Right cardiac atrium (tissue), 5 donors: ENCODE measurements around the gene MARK2. TPM values are rescaled to one million over a fixed set of nuclear protein-coding genes. Genes with fewer than 3 reads are reported as not detected.
A peak's percentile ranks its signal among the peaks of the same experiment; 100 is the strongest.

ENCODE experiments used
- ATAC-seq, 2 donors: fragments of 200-7000 bp; cut with Tn5 transposase; one replicate each; pipeline versions ENCODE4 v1.8.0 to v1.9.1; 2020; ENCODE audit warnings: moderate library complexity in 2 of 2, mild to moderate bottlenecking in 1 of 2
- DNase-seq, 3 donors: peaks; one replicate each; pipeline ENCODE4 v3.0.0-alpha.2; 2020
- H3K27ac ChIP-seq: one replicate; pipeline ENCODE4 v1.5.1; 2013; ENCODE audit warnings: mild to moderate bottlenecking, low read length, control low read depth, moderate library complexity
- H3K27me3 ChIP-seq: one replicate; pipeline ENCODE4 v1.6.1; 2013; ENCODE audit not compliant: control insufficient read depth, insufficient read depth
- H3K4me1 ChIP-seq: one replicate; pipeline ENCODE4 v1.6.1; 2013; ENCODE audit warnings: low read length; ENCODE audit not compliant: control insufficient read depth, insufficient read depth
- H3K4me3 ChIP-seq: one replicate; pipeline ENCODE4 v1.5.1; 2013; ENCODE audit warnings: low read length, control low read depth
- H3K9me3 ChIP-seq: one replicate; pipeline ENCODE4 v1.6.1; 2013; ENCODE audit warnings: low read length; ENCODE audit not compliant: control insufficient read depth
- WGBS: extraction: QIAGEN DNeasy Blood & Tissue Kit; methylation state at CpG from one replicate; pipeline ENCODE4 v1.1.7; 2013; 5-methylcytosine and 5-hydroxymethylcytosine counted together
- intact Hi-C, 4 donors: fragments of 100-400 bp; cut with DNase I; formaldehyde crosslinking; loops; one replicate each; pipeline versions ENCODE4 v1.11.0 to v1.14.0; 2022 to 2023
- polyA plus RNA-seq: library from polyadenylated mRNA; stranded (reverse); fragments of 200-250 nt; gene quantifications from one replicate; pipeline ENCODE4 v1.2.3, GENCODE V29; 2013
- total RNA-seq, 4 donors: library from RNA; stranded (reverse); fragmentation: NEBNext Ultra II Directional; extraction: Animal tissue kit (Norgen Biotek cat#: 25700); gene quantifications; one replicate each; pipeline ENCODE4 v1.2.1, GENCODE V29; 2021
- donor health status: healthy with polysubstance abuse.
- donor health status: DM: no; HTN: yes; CAD: no.
- donor health status: DM: no; HTN: no; CAD: no.
- donor health status: DM: no; HTN: yes; CAD: no; lungs with severe emphysema.
- donor health status: DM: yes; HTN: yes; CAD: no.

The MARK2 gene
- total and polyA plus RNA-seq, 5 donors, result 20.0 to 45.3 (median 40.6) TPM

DNA sequence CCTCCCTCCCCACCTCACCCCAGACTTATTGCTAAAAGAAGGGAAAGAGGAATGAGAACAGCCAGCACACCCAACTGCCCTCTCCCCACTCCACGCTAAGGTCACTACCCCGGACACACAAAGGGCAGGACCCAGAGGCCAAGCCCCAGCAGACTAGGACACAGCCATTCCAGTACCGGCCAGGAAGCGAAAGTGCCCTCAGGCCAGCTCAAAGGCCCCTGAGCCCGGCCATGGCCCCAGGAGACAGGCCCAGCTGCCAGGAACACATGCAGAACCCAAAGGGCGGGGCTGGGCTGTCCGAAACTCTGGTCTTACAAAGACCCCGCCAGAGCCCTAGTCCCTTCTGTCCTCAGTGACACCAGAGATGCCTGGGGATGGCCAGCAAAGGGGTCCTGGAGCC is 72.5 kb downstream of the MARK2 start:
- H3K4me3 ChIP-seq, result no peak overlapping the region
- no peaks in the 10 kb centered on the region for H3K9me3 ChIP-seq
- H3K27me3 ChIP-seq, result no peaks in the 10 kb centered on the region
- no peak overlapping the region for H3K27ac ChIP-seq
- intact Hi-C loops, result no loop called here
- WGBS, result 67% methylated on average over 8 of the region's 8 CpGs
- DNase-seq, result peak in 1 of 3 donors; percentile 60
- ATAC-seq, result no peak
- H3K4me1 ChIP-seq, result peaks cover 1% of the 10 kb centered on the region

DNA sequence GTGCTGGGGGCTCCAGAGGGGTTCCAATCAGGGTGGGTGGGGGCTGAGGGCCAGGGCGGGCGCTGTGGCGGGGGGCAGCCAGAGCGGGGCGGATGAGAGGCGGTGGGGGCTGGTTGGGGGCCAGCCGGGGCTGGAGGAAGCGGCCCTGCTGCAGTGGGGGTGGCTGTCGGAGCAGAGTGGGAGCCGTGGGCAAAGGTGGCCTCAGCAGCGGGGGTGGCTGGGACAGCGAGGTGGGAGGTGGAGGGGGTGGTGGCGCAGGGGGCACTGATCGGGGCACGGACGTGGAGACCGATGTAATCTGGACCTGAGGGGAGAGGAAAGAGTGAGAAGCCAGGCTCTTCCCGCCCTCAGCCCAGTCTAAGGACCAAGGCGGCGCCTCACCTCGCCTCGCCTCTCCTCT is 73.0 kb downstream of the MARK2 start:
- 89% methylated on average over 22 of the region's 22 CpGs for WGBS
- Histone ChIP-seq H3K4me3 (no peak overlapping the region), H3K9me3 (no peaks in the 10 kb centered on the region), H3K27me3 (no peaks in the 10 kb centered on the region), H3K4me1 (peaks cover 3% of the 10 kb centered on the region), H3K27ac (no peak overlapping the region)
- ATAC-seq, result no peak
- peak in 1 of 3 donors; percentile 66 for DNase-seq
- intact Hi-C loops, result no loop called here

DNA sequence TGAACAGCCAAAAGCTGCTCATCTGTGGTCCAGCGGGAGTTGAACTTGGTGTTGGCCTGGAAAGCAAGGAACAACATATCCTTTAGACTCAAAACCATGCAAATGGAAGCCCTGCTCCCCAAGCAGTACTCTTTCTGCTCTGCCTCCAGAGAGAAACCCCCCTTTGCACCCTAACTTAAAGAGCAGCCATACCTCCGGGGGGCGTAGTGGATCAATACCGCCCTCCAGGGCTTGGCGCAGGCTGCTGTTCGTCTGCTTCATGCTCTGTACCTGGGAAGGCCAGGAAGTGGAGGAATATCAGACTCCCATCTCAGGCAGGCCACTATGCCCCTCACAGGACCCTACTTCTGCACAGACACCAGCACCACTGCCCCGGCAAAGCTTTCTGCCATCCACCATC is 73.8 kb downstream of the MARK2 start:
- ATAC-seq (no peak), DNase-seq (no peak)
- Histone ChIP-seq H3K4me3 (no peak overlapping the region), H3K4me1 (peaks cover 5% of the 10 kb centered on the region), H3K27ac (no peak overlapping the region), H3K9me3 (no peaks in the 10 kb centered on the region), H3K27me3 (no peaks in the 10 kb centered on the region)
- intact Hi-C loops, result no loop called here
- WGBS, result 89% methylated on average over 7 of the region's 7 CpGs

DNA sequence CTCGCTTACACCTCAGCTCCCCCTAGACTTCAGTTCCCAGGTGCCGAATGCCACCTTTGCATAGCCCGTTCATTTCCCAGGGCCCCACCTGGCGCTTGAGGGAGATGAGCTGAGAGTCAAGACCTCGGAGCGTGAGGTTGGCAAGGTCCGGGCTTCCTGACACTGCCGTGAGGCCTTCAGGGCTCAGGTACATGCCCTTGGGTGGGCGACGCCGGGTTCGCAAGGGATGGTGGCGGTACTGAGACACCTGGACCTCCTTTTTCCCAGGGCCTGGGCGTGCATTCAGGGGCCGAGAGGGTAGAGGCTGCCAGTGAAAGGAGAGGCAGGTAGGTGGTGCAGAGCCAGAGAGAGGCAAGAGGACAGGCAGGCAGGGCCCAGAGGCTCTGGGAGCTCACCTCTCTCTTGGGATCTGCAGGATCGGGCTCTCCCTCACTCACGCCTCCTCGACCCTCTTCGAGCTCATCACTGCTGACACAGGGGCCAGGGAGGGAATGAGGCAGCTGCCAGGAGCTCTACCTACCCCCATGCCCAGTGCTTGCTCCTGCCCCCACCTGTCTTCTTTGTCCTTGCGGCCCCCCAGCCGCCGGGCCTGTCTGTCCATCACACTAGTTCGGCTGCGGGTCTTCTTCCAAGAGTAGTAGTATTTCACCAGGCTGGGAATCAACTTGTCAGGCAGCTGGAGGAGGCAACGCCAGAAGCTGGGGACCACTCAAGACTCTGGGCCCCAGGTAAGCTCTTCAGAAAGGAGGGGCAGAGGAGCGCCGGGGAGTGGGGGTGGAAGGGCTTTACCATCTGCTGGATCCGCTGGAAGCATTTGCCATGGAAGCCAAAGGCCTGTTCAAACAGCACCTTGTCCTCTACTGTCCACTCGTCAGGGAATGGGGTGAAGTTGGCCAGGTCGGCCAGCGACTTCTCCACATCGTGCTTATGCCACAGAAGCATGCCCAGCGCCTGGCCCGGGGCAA is 75.2 kb downstream of the MARK2 start:
- peaks cover 7% of the 10 kb centered on the region for H3K4me1 ChIP-seq
- H3K9me3 ChIP-seq, result no peaks in the 10 kb centered on the region
- intact Hi-C loops, result no loop called here
- 93% methylated on average over 34 of the region's 34 CpGs for WGBS
- no peak overlapping the region for H3K4me3 ChIP-seq
- no peaks in the 10 kb centered on the region for H3K27me3 ChIP-seq
- ATAC-seq (no peak), DNase-seq (no peak)
- no peak overlapping the region for H3K27ac ChIP-seq

DNA sequence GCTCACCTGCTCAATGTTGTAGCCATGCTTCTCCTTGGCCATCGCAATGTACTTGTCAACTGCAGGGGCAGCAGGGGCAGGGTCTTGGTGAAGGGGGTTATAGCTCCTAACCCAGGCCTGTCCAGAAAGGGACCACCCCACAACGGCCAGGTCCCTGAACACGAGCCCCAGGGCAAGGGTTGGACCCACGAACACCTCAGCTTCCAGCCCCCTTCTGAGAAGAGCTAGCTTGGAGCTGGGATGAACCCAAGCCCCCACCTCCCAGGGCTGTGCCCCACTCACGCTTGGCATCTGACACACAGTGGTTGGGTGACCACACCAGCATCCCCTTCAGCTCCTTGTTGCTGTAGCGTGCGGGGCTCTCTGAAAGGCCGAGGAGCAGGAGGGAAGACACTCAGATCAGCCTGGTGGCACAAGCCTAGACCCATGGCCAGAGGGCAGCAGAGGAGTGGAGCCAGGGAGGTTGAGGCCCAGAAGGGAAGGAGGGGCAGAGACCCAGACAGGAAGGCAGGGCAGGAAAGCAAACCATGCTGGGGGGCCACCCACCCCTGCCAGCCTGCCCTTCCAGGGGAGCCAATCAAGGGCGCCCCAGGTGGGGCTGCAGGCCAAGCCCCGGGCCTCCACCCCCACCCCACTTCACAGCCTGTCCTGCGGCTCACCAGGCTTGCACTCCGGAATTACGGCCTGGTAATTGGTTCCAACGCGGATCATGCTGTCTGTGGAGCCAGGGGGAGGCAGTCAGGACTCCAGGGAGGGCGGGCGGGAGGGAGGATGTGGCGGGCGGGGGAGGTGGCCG is 76.2 kb downstream of the MARK2 start:
- H3K4me1 ChIP-seq, result peaks cover 11% of the 10 kb centered on the region
- H3K4me3 ChIP-seq, result no peak overlapping the region
- no peaks in the 10 kb centered on the region for H3K9me3 ChIP-seq
- H3K27ac ChIP-seq, result no peak overlapping the region
- ATAC-seq (no peak), DNase-seq (no peak)
- no peaks in the 10 kb centered on the region for H3K27me3 ChIP-seq
- WGBS, result 50% methylated on average over 20 of the region's 20 CpGs
- intact Hi-C loops, result no loop called here

DNA sequence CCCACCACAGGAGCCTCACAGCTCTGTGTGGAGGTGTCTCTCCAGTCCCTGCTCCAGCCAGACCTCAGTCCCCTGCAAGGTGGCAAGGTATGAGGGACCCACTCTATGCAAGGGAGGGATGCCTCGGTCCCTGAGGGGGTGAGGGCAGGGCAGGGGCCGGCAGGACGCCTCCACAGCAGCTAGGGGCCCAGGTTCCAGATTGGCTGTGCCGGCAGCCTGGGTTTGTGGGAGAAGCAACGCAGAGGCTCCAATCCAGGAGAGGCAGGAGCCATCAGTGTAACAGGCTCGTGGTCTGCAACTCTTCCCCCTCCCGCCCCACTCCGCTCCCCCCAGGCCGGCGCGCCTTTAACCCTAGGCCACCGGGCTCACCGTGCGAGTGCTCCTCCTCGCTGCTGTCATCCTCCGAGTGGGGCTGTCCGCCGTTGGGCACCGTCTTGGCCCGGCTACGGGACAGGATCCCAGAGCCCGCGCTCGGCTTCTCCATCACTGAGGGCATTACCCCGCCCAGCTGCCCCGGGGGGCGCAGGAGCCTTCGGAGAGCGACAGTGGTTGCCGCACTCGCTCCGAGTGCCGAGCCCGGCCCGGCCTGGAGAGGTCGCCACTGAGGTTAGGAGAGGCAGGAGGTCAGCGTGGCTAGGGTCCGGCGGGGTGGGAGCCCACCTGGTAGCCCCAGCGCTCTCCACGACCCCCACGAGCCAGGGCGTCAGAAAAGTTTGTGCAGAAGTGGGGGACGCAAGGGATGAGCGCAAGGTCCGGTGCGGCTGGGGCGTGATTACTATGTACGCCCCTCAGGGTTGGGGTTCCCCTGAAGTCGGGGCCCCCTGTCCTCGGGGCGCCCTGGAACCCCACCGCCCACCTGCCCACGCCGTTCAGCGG is 77.3 kb downstream of the MARK2 start:
- WGBS, result 4% methylated on average over 56 of the region's 56 CpGs
- Histone ChIP-seq H3K4me1 (peaks cover 11% of the 10 kb centered on the region), H3K9me3 (no peaks in the 10 kb centered on the region), H3K27ac (peak overlapping the region; percentile 31), H3K27me3 (no peaks in the 10 kb centered on the region), H3K4me3 (peak overlapping the region; percentile 59)
- intact Hi-C loops, result loop anchor here in 1 of 4 donors (2.0 kb wide), 1 partner anchor 75 kb away; no protein-coding TSS in a partner anchor
- ATAC-seq (no peak), DNase-seq (peak; percentile 60 to 88 (median 82))

DNA sequence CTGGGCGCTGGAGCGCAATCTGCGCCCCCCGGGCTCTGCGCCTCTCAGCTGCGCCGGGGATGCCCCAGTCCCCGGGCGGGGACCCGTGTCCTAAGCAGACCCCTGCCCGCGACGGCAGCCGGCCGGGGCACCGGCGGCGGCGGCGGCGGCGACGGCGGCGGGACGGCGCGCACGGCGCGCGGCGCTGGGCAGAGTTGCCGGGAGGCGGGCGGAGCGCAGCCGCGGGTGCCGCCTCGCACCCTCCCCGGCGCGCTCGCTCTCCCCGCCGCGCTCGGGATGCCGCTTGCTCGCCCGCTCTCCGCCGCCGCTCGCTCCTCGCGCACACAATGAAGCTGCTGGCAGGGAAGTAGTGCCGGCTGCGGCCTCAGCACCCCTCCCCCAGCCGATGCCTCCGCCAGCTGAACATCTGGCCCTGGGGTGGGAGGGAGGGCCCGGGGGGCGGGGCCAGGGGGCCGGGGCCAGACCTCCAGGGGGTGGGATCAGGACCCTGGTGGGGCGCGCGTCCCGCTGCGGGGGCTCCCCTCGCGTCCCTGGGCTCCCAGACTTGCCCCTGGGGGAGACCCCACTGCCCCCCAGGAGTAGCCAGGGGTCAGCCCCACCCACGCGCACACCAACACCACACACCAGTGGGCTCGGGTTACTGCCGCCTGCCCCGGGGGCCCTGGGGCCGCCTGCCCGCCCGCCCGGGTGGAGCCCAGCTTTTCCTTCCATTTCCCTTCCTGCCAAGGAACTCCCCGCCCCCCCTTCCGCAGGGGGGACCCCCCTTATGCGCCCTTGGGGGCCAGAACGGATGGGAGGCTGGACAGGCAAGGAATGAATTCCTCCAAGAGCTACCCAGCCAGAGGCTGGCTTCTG is 78.2 kb downstream of the MARK2 start, which contains the start of gene RCOR2:
RCOR2 (minus strand) TSS at position 328 of the 855 bp plus-strand sequence. CDS start 708 bp downstream, outside the sequence.
- no peaks in the 10 kb centered on the region for H3K27me3 ChIP-seq
- H3K4me1 ChIP-seq, result peaks cover 11% of the 10 kb centered on the region
- peak within 1 kb of the TSS; percentile 59 for H3K4me3 ChIP-seq
- WGBS, result under 1% methylated on average over 85 of the region's 85 CpGs
- DNase-seq (peak; percentile 84 to 94 (median 94)), ATAC-seq (peak; percentile 47 to 56)
- no peaks in the 10 kb centered on the region for H3K9me3 ChIP-seq
- intact Hi-C loops, result loop anchor here in 1 of 4 donors (2.0 kb wide), 1 partner anchor 74 kb away; no protein-coding TSS in a partner anchor
- peak within 1 kb of the TSS; percentile 82 for H3K27ac ChIP-seq

DNA sequence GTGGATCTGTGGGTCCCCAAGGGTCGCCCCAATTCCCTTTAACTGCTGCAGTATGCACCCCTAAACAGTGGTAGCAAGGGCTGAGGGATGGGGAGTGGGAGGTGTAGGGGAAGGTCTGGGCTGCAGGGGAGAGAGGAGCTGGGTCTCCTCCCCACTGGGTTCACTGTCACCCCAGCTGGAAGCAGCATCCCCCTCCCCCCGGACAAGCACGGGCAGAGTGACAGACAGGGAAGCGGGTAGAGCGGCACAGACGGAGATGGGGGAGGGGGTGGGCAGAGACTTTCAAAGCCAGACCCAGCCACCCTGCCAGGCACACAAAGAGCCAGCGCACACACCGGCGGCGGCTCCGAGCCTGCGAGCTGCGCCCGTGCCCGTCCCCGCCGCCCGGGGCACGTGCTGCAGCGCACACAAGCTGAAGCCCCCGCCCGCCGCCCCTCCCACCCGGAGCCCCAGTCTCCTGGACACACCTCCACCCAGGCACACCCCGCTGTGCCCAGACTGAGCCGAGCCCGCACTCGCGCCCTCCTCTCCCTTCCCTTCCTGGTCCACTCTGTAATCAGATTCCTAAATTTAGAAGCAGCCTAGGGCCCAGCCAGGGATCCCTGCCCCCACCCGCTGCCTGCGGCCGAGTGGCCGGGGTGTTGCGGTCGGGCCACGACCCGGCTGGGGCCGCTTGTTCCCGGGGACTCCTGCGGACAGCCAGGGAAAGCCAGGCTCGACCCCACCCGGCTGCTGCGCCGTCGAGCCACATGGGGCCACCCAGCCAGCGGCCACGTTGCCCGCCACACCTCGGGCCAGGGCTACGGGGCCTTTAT is 79.0 kb downstream of the MARK2 start:
- intact Hi-C loops, result loop anchor here in 1 of 4 donors (2.0 kb wide), 1 partner anchor 73 kb away; no protein-coding TSS in a partner anchor
- Histone ChIP-seq H3K9me3 (no peaks in the 10 kb centered on the region), H3K4me3 (peak overlapping the region; percentile 59), H3K27ac (peak overlapping the region; percentile 82), H3K4me1 (peaks cover 11% of the 10 kb centered on the region), H3K27me3 (no peaks in the 10 kb centered on the region)
- WGBS, result 3% methylated on average over 50 of the region's 50 CpGs
- DNase-seq (peak; percentile 73 to 93 (median 90)), ATAC-seq (peak; percentile 65 to 67)

DNA sequence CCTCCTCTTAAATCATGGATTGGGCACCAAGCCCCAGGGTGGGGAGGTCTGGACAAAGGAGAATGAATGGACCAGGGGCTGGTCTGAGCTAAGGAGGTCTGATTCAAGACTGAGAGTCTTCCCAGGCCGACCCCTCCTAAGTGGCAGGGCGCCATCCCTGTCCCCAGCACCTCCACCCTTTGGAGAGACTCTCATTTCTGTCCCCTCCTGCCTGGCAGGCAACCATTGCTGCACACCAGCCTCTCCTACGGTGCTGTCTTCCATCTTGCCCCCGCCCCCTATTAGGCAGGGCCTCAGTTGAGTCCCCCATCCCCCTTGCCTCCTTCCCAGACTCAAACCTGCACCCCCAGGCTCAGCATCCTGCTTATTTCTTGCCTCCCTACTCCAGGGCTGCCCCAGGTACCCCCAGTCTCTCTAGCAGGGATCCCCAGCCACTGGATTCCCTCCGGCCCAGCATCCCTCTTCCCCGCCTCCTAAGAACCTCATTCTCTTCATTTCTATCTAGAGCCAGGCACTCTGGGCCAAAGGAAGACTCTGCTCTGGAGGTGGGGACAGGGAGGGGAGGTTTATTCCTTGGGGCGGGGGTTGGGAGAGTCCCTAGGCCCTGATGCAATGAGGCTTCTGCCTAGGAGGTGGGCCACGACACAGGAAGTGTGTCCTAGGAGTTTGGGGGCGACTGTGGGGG is 79.7 kb downstream of the MARK2 start:
- WGBS, result 34% methylated on average over 9 of the region's 9 CpGs
- ATAC-seq (no peak), DNase-seq (peak in 1 of 3 donors; percentile 71)
- H3K27ac ChIP-seq, result peak overlapping the region; percentile 82
- H3K27me3 ChIP-seq, result no peaks in the 10 kb centered on the region
- peaks cover 11% of the 10 kb centered on the region for H3K4me1 ChIP-seq
- H3K9me3 ChIP-seq, result no peaks in the 10 kb centered on the region
- intact Hi-C loops, result no loop called here
- H3K4me3 ChIP-seq, result peak overlapping the region; percentile 5
